ENCODE results near the gene C19orf47. TPM values are rescaled to one million over a fixed set of nuclear protein-coding genes. Genes with fewer than 3 reads are reported as not detected.

C19orf47 gene
- polyA plus RNA-seq, 1 donor from 2014 or later: 22.8 TPM

DNA sequence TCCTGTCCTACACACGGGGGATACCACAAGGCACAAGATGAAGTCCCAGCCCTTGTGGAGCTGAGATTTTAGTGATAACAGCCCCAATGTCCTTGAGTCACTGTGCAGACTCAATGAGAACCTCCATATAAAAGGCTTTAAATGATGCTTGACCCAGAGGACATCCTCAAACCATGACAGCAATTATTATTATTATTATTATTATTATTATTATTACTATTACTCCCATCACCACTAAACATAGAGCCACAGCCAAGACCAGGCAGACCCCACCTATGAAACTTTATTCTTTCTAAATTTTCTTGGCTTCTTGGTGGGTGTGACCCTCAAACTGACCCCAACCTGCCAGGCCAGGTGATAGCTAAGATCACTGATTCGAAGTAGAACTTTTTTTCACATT lies 11.1 kb downstream of the C19orf47 start:
- H3K4me2 ChIP-seq (ENCODE audit: low read length): no peak overlapping the region
- no peaks in the 10 kb centered on the region for H3K9me2 ChIP-seq (ENCODE audit: insufficient read depth, low read length)
- no peaks in the 10 kb centered on the region for H4K20me1 ChIP-seq (ENCODE audit: insufficient read depth)
- no peak overlapping the region for H3K4me3 ChIP-seq (ENCODE audit: low read length)
- no peak overlapping the region for H3K9ac ChIP-seq (ENCODE audit: low read length)
- no peaks in the 10 kb centered on the region for H3K79me2 ChIP-seq (replicated peaks; ENCODE audit: insufficient read depth, low read length)
- no peak overlapping the region for H3K27ac ChIP-seq (ENCODE audit: low read length)
- TF ChIP-seq EZH2 (IDR thresholded peaks at IDR 0.05; ENCODE audit: borderline replicate concordance, insufficient read depth, low read length, poor library complexity, severe bottlenecking) (no peak), MXI1 (conservative IDR thresholded peaks at IDR 0.05; ENCODE audit: poor library complexity, severe bottlenecking) (no peak), RAD21 (conservative IDR thresholded peaks at IDR 0.05) (no peak), SMC3 (conservative IDR thresholded peaks at IDR 0.05; ENCODE audit: poor library complexity) (no peak), EP300 (conservative IDR thresholded peaks at IDR 0.05; ENCODE audit: poor library complexity, severe bottlenecking) (no peak), POLR2AphosphoS5 (IDR thresholded peaks at IDR 0.05) (no peak), TAF1 (IDR thresholded peaks at IDR 0.05; ENCODE audit: low read depth) (no peak)
- TF ChIP-seq, protein P1, sequence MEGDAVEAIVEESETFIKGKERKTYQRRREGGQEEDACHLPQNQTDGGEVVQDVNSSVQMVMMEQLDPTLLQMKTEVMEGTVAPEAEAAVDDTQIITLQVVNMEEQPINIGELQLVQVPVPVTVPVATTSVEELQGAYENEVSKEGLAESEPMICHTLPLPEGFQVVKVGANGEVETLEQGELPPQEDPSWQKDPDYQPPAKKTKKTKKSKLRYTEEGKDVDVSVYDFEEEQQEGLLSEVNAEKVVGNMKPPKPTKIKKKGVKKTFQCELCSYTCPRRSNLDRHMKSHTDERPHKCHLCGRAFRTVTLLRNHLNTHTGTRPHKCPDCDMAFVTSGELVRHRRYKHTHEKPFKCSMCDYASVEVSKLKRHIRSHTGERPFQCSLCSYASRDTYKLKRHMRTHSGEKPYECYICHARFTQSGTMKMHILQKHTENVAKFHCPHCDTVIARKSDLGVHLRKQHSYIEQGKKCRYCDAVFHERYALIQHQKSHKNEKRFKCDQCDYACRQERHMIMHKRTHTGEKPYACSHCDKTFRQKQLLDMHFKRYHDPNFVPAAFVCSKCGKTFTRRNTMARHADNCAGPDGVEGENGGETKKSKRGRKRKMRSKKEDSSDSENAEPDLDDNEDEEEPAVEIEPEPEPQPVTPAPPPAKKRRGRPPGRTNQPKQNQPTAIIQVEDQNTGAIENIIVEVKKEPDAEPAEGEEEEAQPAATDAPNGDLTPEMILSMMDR (IDR thresholded peaks at IDR 0.05; ENCODE audit: poor library complexity, severe bottlenecking): no peak
- TF ChIP-seq, protein P2, sequence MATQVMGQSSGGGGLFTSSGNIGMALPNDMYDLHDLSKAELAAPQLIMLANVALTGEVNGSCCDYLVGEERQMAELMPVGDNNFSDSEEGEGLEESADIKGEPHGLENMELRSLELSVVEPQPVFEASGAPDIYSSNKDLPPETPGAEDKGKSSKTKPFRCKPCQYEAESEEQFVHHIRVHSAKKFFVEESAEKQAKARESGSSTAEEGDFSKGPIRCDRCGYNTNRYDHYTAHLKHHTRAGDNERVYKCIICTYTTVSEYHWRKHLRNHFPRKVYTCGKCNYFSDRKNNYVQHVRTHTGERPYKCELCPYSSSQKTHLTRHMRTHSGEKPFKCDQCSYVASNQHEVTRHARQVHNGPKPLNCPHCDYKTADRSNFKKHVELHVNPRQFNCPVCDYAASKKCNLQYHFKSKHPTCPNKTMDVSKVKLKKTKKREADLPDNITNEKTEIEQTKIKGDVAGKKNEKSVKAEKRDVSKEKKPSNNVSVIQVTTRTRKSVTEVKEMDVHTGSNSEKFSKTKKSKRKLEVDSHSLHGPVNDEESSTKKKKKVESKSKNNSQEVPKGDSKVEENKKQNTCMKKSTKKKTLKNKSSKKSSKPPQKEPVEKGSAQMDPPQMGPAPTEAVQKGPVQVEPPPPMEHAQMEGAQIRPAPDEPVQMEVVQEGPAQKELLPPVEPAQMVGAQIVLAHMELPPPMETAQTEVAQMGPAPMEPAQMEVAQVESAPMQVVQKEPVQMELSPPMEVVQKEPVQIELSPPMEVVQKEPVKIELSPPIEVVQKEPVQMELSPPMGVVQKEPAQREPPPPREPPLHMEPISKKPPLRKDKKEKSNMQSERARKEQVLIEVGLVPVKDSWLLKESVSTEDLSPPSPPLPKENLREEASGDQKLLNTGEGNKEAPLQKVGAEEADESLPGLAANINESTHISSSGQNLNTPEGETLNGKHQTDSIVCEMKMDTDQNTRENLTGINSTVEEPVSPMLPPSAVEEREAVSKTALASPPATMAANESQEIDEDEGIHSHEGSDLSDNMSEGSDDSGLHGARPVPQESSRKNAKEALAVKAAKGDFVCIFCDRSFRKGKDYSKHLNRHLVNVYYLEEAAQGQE (IDR thresholded peaks at IDR 0.05; ENCODE audit: borderline replicate concordance): no peak
- H2AFZ ChIP-seq (ENCODE audit: low read depth, low read length): no peak overlapping the region
- no peaks in the 10 kb centered on the region for H3K27me3 ChIP-seq (ENCODE audit: insufficient read depth, low read depth, low read length)
- H3K9me3 ChIP-seq (ENCODE audit: low read length): no peaks in the 10 kb centered on the region
- no peaks in the 10 kb centered on the region for H3F3A ChIP-seq (ENCODE audit: insufficient read depth, low read length, poor library complexity, severe bottlenecking)
- H3K36me3 ChIP-seq (ENCODE audit: insufficient read depth, low read length): no peaks in the 10 kb centered on the region

DNA sequence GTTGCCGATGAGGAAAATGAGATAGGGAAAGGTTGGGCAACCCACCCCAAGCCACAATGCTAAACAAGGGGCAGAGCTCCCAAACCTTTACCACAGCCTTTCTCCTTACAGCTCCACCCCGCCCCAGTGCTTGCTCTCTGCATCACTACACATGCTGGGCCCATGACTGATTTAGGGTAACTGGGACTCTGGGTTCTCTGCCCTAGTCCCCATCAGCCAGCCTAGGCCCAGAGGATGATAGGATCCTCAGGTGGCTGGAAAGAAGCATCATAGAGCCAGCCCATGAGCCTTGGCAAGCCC lies 11.6 kb downstream of the C19orf47 start:
- no peak overlapping the region for H2AFZ ChIP-seq (ENCODE audit: low read depth, low read length)
- no peaks in the 10 kb centered on the region for H3K79me2 ChIP-seq (replicated peaks; ENCODE audit: insufficient read depth, low read length)
- TF ChIP-seq SMC3 (conservative IDR thresholded peaks at IDR 0.05; ENCODE audit: poor library complexity) (no peak), POLR2AphosphoS5 (IDR thresholded peaks at IDR 0.05) (no peak), MXI1 (conservative IDR thresholded peaks at IDR 0.05; ENCODE audit: poor library complexity, severe bottlenecking) (no peak)
- TF ChIP-seq, protein P1 (IDR thresholded peaks at IDR 0.05; ENCODE audit: poor library complexity, severe bottlenecking): no peak
- TF ChIP-seq, protein P2 (IDR thresholded peaks at IDR 0.05; ENCODE audit: borderline replicate concordance): no peak
- no peaks in the 10 kb centered on the region for H3K27me3 ChIP-seq (ENCODE audit: insufficient read depth, low read depth, low read length)
- H3K36me3 ChIP-seq (ENCODE audit: insufficient read depth, low read length): no peaks in the 10 kb centered on the region
- no peaks in the 10 kb centered on the region for H3F3A ChIP-seq (ENCODE audit: insufficient read depth, low read length, poor library complexity, severe bottlenecking)
- H3K4me3 ChIP-seq (ENCODE audit: low read length): no peak overlapping the region
- no peak overlapping the region for H3K27ac ChIP-seq (ENCODE audit: low read length)
- H3K4me2 ChIP-seq (ENCODE audit: low read length): no peak overlapping the region
- no peak overlapping the region for H3K9ac ChIP-seq (ENCODE audit: low read length)
- H4K20me1 ChIP-seq (ENCODE audit: insufficient read depth): no peaks in the 10 kb centered on the region
- no peaks in the 10 kb centered on the region for H3K9me3 ChIP-seq (ENCODE audit: low read length)
- no peaks in the 10 kb centered on the region for H3K9me2 ChIP-seq (ENCODE audit: insufficient read depth, low read length)

Measured in neural cell (in vitro differentiated cells).